Left renal cortex interstitium (tissue), 4 donors: ENCODE data around the gene BMPR1B. TPM values are rescaled to one million over a fixed set of nuclear protein-coding genes. Genes with fewer than 3 reads are reported as not detected.

ENCODE experiments used
- DNase-seq, 4 donors: peaks; one replicate each; pipeline ENCODE4 v3.0.0-alpha.2; 2013; ENCODE audit warnings: low read depth in 4 of 4, low spot score in 2 of 4, missing footprints in 1 of 4
- polyA plus RNA-seq, 4 donors: library from polyadenylated mRNA; unstranded; fragments of 120-200 nt; gene quantifications; one replicate each; pipeline ENCODE4 v1.2.1, GENCODE V29; 2013; ENCODE audit not compliant: insufficient read length in 4 of 4

BMPR1B gene
- polyA plus RNA-seq = 10 to 100 TPM; 20.4 to 27.2 (median 23.7) TPM

DNA sequence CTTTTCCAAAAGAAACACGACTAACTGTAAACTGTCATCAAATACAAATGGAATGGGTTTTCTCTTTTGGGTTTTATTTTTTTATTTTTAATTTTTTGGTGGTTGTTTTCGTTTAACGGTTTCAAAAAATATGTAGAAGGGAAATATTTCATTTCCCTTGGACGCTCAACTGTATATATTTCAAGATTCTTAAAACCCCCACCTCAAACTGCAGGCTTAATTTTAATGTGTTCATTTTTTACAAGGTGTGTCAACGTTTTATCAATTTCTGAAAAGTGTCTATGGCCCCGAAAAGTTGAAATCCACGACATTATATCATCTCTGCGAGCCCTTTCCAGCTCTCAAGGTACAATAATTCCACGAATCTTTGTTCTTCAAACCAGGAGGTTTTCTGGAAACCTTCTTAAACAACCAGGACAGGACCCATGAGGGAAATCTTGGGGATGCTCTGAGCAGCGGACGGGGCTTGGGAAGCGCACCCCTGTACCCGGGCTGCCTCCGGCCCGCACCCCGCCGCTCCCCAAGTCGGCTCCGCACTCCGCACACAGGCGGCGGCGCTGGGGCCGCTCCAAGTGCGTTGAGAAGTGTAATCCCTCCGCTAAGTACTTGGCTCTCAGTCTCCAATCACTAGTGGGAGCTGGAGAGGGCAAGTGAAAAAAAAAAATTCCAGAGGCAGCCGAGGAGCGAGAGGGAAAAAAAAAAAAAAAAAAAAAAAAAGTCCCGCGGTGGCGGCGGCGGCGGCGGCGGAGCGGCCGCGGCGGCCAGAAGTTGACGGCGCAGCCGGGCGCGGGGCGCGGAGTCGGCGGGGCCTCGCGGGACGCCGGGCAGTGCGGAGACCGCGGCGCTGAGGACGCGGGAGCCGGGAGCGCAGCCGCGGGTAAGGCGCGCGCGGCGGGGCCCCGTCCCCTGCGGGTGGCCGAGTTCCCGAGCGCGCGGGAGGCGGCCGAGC lies at the start of gene BMPR1B:
Gene BMPR1B (plus strand): TSS at position 764 of the 949 bp plus-strand sequence. CDS start 346,470 bp downstream, outside the sequence.
- DNase-seq = peak in 1 of 4 donors; percentile 52

DNA sequence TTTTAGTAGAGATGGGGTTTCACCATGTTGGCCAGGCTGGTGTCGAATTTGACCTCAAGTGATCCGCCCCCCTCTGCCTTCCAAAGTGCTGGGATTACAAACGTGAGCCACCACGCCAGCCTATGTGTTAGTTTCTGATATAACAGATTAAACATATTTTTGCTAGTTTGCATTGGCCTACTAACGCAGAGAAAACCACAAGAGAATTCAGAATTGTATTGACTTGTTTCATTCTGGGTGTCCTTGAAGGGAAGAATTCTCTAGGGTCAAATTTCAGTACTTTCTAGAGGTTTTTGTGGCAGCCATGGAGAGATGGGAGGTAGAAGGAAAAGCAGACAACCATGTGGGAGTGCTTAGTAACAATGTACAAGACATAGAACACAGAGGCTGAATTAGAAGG lies 46.1 kb upstream of the BMPR1B start:
- no peak for DNase-seq

DNA sequence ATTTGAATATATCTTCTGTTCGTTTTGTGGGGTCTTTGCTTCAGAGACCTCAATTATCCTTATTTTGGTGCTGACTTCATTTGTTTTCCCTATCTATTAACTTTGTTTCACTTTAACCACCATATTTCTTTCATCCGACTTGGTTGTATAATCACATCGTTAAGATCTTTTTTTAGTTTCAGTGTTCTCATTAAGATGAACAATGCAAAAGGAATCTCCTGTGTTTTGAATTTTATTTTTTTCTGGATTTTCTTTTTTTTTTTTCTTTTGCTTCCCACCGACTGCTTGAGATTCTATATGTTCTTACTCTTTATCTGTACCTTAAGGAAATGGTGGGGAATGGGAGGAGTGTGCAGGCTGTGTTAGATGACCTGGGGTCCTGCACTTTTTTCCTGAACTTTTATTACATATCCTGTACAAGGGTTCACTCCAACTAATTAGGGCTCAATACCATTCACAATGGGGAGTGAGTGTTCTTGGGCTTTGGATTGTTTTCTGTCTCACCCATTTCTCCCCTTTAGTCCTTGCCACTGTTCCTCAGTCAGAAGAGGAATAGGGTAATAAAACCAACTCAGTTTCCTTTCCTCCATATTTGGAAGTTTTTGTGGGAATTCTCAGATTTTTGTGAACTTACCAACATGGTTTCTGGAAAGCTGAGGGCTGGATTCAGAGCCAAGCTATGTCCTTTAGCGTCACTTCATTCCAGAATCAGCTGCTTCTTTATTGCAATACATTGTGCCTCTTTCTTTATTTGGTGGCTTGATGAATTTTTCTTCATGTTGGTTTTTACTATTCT lies 43.2 kb upstream of the BMPR1B start:
- no peak for DNase-seq

DNA sequence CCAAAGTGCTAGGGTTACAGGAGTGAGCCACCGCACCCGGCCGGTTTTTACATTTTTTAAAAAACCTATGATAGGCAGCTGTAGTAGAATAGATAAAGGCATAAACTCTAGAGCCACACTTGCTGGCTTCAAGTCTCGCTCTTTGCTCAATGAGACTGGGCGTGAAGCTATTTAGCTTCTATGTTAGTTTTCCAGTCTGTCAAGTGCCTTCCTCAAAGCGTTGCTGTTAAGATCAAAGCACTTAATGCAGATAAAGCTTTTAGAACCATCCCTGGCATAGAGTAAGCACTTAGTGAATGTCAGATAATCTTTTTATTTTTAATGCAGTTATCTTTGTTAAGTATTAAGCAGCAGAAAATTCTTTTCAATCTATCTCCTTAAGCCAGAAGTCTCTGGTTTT lies 42.0 kb upstream of the BMPR1B start:
- DNase-seq = no peak

DNA sequence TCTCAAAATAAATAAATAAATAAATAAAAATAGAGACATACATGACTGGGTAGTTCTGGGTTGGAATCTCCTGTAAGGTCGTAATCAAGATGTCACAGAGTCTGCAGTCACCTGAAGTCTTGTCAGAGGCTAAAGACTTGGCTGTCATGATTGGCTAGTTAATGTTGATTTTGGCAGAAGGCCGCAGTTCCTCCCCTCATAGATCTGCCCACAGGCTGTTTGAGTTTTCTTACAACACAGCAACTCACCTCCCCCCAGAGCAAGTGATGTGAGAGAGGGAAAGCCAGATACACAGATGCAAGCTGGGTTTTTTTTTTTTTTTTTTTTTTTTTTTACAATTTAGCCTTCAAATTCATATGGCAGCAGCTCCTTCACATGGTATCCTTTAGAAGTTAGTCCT lies 36.4 kb upstream of the BMPR1B start:
- no peak for DNase-seq

DNA sequence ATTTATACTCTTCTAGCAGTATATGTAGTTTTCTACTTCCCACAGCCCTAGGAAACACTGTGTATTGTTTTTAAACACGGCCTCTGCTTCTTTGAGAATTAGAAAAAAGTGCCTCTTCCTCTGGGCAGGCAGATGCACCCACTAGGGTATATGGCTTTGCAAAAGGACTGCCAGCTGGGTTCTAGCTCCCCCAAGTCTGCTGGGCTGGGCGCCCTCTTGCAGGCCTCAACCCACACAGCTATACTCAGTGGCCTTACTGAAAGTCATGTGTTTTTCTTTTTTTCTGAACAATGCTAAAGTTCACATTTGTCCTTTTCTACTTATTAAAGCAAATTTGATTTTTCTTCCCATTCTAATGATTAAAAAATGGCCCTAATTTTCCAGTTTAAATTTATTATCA lies 35.5 kb upstream of the BMPR1B start:
- no peak for DNase-seq

DNA sequence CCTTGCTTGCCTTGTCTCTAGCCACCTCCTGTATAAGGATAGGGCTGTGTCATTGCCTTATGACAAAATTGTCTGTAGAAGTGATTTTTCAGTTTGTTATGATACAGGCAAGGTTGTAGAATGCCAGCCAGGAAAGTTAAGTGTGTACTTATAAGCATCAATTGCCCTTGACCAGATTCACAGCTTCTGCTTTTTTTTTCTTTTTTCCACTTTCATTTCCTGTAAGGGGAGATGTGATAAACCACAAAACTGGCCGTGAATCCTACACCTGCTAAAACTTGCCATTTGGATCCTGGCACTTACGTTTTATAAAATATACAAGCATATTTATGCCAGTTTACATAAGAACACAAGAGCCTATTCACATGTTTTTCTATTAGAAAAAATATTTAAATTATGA lies 35.0 kb upstream of the BMPR1B start:
- DNase-seq = no peak

DNA sequence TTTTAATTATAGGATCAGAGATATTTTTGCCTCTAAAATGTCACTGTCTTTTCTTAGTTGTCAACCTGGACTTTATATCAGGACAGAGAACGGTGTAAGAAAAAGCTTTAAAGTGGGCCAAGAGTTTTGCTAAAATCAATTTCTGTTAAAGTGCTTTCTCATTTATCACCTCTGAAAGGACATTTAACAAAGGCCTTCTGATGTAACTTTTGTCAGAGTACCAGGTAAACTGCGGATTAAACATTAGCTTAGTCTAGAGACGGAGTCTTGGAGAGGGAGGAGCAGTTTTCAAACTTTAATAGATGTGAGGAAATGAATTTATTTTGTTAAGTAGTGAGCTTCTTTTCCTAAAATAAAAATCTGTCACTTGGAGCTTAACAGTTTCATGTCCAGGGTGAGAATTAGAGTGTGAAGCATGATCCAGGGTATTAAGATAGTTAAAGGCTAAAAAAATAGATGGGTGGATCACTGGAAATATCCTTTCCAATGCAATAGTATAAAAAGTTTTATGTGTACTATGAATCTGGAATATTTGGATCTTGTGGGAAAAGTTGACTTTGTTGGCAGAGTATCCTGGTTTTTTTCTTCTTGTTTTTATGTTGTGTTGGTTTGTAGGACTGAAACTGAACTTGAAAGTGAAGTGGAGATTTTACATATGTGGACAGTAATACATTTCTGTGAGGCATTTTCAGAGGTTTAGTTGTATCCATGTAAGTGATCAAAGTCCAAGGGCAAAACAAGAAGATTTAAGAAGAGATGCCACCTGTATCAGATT lies 33.6 kb upstream of the BMPR1B start:
- no peak for DNase-seq

DNA sequence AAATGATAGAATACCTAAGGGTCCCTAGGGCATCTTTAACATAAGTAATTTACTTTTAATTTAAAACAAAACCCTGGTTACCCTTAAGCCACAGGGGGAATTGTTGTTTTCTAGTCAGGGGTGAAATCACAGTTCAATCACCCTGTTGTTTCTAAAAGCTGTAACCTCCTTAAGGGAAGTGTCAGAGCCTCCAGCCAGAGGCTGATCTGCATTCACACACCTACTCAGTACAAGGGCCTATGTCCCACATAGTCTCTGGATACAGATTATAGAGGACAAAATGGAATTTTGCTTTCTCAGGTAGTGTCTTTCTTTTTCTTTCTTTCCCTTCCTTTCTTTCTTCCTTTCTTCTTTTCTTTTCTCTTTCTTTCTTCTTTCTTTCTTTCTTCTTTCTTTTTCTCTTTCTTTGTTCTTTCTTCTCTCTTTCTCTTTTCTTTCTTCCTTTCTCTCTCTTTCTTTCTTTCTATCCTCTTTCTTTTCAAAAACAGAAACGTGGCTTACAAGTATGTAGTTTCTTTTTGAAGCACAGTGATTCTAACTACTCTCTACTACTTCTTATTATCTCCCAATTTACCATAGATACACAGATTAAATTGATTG lies 31.1 kb upstream of the BMPR1B start:
- no peak for DNase-seq

DNA sequence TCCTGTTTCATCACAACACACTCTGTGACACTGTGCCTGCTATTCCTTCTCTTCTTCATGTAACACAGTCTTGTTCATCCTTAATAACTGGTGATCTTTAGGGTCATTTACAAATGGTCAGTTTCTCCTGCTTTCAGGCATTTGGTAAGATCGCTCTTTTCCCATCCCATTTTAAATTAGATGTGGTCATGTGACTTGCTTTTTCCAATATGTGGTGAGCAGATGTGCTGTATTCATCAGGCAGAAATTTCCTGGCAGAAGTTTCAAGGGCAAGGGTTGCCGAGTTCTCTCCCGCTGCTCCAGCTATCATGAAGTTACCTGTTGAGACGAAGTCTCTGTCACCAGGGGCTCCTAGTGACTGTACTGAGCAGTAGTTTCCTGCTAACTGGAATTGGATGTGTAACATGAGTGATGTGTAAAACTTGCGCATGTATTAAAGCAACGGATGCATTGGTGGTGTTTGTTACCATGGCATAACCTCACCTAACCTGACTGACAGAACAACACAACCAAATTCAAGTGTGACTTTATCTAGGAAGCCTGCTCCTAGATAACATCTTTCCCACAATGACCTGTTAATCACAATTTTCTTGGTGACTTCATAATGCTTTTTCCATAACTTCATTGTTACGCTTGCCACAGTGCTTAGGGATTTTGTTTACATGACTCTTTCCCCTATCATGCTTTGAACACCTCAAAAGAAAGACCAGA lies 29.5 kb upstream of the BMPR1B start:
- no peak for DNase-seq

DNA sequence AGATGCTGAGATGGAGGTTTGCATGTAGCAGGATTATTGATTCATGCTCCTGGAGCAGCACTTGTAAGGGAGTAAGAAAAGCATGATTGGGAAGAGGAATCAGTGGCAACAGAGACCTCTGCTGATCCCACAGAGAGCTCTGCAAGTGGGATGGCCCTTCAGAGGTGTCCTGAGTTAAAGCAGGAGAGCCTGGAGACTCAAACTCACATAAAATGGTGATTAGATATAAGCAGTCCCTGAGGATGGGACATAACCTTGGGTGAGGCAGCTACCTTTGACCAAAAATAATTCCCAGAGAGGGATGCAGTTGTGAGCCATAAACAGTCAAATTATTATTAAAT lies 25.4 kb upstream of the BMPR1B start:
- no peak for DNase-seq

DNA sequence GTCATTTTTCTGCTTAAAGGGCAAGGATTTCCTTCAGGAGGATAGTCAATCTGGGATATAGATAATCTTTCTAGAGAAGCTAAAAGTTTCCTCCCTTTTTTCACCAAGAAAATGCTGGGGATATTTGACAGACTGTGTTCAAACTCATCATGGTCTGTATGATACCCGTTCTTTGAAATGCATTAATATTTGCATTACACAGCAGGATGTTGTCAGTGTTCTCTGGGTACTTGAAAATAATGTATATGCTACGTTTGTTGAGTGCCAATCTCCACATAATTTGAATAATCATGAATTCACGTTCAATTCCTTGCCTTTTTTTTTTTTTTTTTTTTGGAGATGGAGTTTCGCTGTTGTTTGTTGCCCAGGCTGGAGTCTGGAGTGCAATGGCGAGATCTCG lies 18.0 kb upstream of the BMPR1B start:
- no peak for DNase-seq

DNA sequence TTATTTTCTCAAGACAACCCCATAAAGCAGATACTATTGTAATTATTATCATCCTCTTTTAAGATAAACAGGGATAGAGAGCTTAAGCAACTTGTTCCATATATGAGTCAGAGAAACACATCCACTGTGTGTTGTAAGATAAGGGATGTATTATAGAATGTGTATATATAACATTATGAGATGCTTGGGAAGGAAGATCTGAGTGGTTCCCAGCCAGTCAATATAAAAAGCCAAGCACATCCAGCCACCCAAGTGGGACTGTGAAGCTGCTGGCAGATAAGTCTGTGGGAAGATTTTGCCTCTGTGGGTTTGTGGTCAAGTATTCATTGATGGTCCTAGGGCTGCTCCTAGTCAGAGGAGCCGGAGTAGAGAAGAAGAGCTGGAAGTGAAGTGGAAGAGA lies 16.5 kb upstream of the BMPR1B start:
- no peak for DNase-seq

DNA sequence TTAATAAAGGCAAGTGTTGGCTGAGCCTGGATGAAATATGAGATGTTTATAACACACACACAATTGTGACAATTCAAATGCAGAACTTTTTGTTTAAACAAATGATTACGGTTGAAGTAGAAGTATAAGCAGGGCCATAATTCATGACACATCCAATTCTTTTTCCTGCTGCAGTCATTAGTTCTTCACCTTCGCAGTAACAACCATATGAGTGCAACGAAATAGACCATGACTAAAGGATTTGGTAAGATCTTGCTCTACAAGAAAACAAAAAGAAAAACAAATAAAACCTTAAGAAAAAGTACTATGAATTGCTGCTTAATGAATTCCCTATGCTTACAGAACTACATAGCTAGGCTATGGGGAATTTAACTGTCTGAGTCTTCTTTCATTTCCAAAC lies 13.9 kb upstream of the BMPR1B start:
- DNase-seq = no peak

DNA sequence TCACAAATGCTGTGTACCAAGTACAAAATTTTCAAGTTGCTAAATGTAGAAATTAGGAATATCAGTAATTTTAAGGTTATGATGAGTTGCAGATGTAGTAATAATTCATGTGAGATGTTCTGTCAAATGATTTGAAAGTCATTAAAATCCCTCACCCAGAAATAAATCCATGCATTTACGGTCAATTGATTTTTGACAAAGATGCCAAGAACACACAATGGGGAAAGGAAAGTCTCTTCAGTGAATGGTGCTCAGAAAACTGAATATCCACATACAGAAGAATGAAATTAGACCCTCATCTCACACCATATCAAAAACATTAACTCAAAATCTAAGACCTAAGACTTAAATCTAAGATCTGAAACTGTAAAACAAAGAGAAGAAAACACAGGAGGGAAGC lies 12.9 kb upstream of the BMPR1B start:
- DNase-seq = no peak

DNA sequence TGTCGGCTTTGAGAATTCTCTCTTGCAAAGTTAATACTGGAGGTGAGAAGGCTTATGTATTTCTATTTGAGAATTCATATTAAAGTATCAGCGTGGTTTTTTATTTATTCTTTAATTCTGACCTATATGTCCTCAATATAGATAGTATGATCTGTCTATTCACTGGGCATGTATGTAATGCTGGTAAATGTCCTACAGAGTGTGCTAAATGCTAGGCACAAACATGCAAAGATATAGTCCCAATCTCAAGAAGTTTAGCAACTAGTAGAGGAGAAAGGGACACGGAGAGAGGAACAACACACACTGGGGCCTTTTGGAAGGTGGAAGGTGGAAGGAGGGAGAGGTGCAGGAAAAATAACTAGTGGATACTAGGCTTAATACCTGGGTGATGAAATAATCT lies 11.0 kb upstream of the BMPR1B start:
- DNase-seq = no peak

DNA sequence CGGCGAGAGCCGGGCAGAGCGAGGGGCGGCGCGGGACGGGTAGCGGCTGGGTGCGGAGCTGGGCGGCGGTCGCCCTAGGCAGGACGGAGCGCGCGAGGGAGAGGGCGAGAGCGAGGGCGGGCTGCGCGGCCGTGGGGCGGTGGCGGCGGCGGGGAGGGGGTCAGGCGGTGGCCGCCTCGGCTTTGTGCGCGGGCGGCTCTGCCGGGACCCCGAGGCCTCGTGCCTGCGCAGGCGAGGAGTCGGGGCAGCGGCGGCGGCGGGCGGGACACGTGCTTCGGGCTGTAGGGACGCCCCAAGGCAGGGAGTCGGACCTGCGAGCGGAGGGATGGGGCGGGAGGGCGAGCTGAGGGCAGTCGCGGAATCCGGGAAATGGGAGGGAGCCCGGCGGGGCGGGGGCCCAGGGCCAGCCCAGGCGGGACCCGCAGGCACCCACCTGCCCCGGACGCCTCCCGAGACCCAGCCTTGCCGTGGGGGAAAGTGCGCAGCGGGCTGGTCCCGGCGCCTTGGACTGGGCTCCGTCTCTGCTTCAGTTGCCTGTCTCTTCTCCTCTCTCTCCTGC lies 465 bp downstream of the BMPR1B start:
- no peak for DNase-seq

DNA sequence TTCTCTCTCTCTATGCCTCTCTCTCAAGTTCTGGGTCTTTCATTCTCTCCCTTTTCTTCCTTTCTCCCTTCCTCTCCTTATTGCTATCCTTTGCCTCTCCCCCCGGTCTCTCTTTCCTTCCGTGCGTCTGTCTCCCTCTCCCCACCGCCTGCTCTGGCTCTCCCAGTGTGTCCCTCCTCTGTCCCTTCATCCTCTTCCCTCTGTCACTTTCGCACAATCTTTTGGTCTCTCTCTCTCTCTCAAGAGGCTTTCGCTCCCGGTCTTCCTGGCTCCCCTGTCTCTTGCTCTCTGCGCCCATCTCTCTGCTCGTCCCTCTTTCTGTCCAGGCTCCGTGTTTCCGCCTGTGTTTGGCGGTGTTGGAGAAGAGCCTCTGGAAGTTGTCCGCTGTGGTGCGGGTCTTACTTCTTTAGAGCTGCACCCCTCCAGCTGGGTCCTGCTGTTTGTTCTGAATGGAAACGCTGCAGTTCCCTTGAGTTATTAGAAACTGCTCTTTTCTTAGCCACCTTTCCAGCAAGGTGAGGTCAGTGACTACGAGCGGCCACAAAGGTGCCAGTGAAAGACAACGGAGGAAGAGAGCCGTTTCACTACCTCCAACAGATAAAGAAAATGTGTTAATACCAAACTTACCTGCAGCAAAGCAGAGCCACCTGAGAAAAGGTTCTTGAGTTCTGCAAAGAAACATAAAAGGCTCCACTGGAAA lies 1.1 kb downstream of the BMPR1B start:
- DNase-seq = peak in 1 of 4 donors; percentile 53

DNA sequence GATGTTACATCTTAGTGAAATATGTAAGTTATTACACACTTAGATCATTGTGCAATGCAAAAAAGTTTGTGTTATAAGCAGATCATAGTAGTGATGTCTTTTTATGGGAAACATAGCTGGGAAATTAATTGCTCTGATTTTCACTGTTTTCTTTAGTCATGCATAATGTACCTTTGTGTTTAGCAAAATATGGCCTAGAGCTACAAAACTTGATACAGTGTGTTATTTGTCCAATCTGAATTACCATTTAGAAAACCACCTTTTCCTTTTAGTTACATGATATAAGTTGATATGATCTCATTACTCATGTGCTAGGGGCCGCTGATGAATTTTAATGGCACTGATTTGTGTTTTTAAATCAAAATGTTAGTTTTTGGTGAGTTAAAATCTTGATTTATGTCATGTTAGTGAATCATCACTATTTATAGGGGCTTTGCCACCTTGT lies 2.0 kb downstream of the BMPR1B start:
- DNase-seq = no peak
